HG03060 (cell line): ENCODE data around the gene TMEM60.
A peak's percentile ranks its signal among the peaks of the same experiment; 100 is the strongest.
"Not testable (repeated sequence)": the region's sequence is repeated elsewhere in the genome, so short reads cannot be mapped to it uniquely, and the experiment has no call there.

ENCODE experiments used
- ATAC-seq: cut with Tn5 transposase; IDR thresholded peaks from one replicate; pipeline ENCODE4 v1.9.1; 2021; ENCODE audit warnings: low read depth, moderate number of reproducible peaks; ENCODE audit not compliant: unreplicated experiment

The TMEM60 gene

GRCh38 chr7:77812290-77812685 is 14.1 kb upstream of the TMEM60 start:
- ATAC-seq, result no peak

GRCh38 chr7:77811516-77812289 is 13.5 kb upstream of the TMEM60 start:
- no peak for ATAC-seq

DNA sequence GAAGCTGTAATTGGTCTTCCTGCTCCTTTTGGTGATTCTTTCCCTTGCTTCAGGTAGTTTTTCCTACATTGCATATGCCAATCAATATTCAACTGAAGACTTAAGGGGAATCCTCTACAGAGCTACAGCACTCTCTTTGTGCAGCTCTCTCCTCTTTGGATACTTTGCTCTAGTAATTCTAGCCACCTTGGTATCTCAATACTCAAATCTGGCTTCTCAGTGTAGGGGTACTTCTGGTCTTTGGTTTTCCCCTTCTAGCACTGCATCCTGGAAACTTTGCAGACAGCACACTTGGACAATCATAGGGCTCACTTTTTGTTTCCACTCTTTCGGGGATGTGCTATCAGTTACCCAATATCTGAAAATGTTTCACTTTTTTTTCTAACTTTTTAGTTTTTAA is 10.3 kb upstream of the TMEM60 start:
- ATAC-seq, result no peak

DNA sequence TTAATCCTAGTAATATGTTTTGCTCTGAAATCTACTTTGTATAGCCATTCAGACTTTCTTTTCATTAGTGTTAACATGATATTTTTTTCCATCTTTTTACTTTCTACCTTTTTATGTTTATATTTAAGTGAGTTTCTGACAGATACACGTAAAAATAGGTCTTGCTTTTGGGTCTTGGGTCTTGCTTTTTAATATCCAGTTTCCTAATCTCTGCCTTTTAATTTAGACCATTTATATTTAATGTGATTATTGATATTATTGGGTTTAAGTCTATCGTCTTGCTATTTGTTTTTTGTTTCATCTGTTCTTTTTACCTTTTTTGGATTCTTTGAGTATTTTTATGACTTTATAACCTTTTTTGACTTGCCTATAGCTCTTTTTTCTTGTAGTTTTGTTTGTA is 8.2 kb upstream of the TMEM60 start:
- no peak for ATAC-seq

DNA sequence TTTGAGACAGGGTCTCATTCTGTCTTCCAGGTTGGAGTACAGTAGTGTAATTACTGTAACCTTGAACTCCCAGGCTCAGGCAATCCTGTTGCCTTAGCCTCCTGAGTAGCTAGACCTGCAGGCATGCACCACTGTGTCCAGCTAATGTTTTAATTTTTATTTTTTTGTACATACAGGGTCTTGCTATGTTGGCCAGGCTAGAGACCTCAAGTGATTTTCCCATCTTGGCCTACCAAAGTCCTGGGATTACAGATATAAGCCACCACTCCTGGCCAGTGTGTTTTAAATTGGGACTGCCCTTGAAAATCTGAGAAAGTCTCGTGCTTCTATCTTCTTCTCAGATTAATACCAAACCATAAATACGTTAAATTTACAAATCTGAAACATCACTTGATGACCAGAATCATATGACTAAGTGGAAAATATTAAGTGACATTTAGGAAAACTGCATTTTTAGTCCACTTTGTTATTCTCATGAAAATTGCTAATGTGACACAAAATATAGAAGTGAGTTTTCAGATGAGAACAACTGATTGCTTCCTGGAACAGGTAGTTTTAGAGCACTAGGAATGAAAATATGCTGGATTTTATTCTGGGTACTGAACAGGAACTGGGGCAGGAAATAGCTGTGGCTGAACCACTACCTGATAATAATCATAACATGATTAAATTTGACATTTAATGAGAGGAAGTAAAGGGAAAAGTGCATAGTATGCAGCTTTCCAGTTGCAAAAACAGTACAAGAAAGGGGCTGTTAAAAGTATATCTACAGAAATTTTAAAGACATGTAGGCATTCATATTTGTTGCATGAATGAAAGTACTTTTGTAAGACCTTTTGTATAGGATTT is 4.5 kb upstream of the TMEM60 start:
- ATAC-seq, result no peak

GRCh38 chr7:77800730-77801129 is 2.5 kb upstream of the TMEM60 start:
- no peak for ATAC-seq

DNA sequence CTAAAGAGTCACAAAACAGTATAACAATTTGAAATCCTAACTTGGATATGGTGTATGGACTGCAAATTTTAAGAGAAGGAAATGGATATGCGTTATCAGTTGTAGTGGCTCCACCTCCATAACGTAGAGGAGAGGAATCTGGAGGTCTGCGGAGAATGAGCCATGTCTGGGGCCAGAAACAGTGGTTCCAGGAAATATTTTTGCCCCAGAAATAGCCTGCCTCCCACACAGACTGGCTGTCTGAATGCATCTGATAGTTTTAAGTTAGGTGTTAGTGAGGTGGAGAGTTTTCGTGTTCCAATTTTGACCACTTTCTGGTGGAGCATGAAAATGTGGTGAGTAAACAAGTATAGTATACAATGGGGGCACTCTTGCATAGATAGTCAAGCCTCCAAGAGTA is 1.9 kb upstream of the TMEM60 start:
- peak; percentile 20 for ATAC-seq

DNA sequence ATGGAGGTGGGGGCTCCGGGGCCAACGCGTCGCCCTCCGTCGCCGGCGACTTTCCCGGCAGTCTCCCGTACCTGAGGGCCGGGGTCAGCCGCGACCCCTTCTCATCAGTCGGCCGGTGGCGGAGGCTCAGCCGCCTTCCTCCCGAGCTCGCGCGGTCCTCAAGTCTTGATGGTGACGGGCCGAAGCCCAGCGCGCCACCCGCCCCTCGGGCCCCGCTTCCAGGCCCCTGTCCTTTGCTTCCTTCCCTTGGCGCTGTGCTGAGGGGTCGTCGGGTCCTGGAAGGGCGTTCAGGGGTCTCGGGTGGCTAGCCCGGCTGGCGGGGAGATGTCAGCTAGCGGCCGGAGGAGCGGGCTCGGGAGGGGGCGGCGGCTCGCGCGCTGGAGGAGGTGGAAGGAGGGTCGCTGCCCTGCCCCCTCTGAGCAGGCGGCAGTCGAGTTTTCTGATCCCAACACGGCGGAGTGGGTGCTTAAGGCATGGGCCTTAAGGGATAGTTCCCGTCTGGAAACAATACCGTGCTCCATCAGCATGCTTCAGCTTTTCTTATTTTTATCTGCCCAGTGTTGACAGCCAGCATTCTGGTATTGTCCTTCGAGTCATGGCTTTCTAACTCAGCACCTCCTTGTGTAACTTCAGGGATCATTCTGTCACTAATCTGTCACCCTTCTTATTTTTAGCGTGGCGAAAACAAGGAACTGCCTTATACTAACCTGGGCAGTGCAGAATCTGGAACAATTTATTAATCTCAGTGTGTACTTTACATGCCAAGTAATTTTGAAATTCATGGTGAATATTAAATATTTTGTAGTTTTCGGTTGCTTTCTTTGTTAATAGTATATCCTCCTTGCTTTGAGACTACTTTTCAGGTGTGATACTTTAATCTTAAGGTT is 1.1 kb upstream of the TMEM60 start:
- no peak for ATAC-seq

DNA sequence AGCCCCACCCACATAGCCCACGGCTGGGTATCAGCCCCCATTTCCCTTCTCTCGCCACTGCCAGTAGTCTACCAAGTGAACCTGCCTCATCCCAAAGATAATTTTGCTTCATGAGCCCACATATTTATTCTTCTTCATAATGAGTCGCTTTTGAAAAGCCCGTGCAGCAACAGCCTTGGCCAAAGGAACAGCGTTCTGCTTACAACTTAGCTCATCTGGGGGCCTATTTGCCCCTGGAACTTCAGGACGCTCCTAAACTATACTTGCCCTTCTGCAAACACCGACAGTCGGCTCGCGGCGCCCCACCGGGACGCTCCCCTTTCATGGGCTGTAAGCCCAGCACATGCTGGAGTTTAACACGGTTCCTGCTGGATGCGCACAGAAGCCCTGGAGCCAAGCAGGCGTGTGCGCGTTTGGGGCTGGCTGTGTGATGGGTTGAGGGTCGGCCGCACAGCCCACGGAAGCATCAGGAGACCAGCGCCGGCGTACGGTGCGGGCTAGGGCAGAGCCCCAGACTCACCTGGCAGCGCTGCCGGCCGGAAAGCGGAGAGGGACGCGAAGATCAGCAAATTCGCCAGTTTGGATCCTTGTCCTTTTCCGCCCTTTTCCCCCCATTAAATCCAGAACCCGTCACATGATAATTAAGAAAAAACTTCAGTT is 370 bp downstream of the TMEM60 start:
- ATAC-seq, result peak; percentile 6

DNA sequence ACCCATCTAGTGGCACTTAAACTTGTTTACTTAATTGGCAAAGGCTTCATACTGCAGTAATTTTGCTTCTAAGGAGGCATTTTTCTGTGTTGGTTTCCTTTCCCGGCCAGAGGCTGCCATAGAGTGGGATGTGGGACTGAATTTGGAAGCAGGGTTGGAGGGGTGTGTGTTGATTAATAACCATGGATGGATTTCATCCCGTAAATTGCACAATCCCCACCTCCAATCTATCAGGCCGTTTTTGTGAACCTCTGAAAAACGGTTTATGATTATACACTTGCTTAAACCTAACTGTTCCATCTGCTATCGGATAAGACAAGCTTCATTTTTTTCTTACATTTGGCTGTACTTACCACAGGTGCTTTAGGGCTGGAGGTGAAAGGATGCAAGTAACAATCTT is 1.3 kb downstream of the TMEM60 start:
- no peak for ATAC-seq

- no peak for ATAC-seq
Observed at GRCh38 chr7:77796109-77796508, 2.1 kb downstream of the TMEM60 start.

DNA sequence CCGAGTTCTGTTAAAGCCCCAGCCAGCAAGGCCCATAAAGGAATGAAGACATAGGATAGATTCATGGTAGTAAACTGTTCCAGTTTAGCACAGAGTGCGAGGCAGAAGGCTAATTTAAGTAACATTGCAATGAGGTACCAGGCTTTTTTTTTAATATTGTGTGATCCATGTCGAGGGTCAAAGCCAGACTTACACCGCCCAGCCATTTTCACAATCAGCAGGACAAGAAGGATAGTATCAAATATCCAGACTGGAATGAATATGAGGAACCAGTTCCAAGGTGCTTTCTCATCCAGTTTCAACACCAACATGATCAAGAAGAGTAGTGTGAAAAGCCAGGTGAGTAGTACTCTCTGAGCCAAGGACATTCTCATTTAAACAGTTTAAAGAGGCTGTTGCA is 4.2 kb downstream of the TMEM60 start:
- no peak for ATAC-seq

DNA sequence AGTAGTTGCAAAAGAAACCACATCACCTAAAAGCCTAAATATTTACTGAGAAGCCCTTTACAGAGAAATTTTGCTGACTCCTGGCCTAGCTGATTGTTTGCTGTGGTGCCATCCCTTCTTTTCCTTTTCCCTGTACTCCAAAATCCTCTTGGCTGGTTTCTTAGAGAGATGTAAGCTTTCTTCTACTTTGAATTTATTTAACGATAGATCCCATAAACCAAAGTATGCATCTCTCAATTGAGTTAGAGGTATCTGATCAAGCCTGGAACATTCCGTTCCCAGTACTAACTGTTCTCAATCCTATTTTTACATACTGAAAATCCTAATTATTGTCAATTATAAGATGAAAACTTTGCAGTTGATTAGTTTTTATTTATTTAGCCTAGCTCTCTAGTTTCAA is 6.3 kb downstream of the TMEM60 start:
- ATAC-seq, result no peak

DNA sequence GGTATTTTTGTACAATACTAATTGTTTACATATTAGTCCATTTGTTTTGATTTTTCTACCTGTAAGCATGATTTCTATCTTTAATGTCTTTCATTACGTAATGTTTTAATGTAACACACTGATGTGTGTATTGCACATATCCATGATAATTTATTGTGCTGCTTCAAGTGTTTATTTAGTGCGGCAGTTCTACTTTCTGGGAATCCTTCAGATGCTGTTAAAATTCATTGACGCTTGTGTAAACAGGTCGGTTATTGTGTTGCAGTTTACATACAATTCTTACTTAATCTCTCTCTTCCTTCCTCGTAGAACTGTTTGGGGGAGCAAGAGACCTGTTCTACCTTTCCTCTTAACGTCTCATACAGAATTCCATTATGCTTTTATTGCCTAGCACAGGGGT is 6.9 kb downstream of the TMEM60 start:
- ATAC-seq, result no peak

- ATAC-seq, result no peak
Observed at GRCh38 chr7:77788327-77788902, 9.8 kb downstream of the TMEM60 start.

GRCh38 chr7:77786741-77787140 is 11.5 kb downstream of the TMEM60 start:
- no peak for ATAC-seq

DNA sequence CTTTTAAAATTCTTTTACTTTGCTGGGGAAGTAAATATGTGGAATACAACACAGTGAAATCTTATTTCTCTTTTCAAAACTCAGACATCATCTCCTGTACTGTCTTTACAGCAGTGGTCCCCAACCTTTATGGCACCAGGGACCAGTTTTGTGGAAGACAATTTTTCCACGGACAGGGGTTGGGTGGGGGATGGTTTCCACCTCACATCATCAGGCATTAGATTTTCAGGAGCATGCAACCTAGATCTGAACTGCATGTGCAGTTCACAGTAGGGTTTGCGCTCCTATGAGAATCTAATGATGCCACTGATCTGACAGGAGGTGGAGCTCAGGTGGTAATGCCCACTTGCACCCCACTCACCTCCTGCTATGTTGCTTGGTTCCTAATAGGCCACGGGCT is 12.2 kb downstream of the TMEM60 start:
- no peak for ATAC-seq

- ATAC-seq, result not testable (repeated sequence)
Observed at GRCh38 chr7:77784426-77784825, 13.8 kb downstream of the TMEM60 start.

GRCh38 chr7:77783545-77783944 is 14.7 kb downstream of the TMEM60 start:
- ATAC-seq, result no peak

- no peak for ATAC-seq
Observed at GRCh38 chr7:77783111-77783510, 15.1 kb downstream of the TMEM60 start.
